PFSK-1 (cell line): ENCODE data around the gene TUBA1B.

ENCODE experiments used
- FOXP2 ChIP-seq: optimal IDR thresholded peaks from 2 replicates; pipeline ENCODE3; 2011; ENCODE audit warnings: borderline replicate concordance, control low read depth, inconsistent platforms; ENCODE audit not compliant: insufficient read depth; ENCODE audit errors: extremely low read length, extremely low read depth
- POLR2AphosphoS5 ChIP-seq: IDR thresholded peaks from 2 replicates; pipeline ENCODE4 v1.6.1; 2012; ENCODE audit warnings: low read depth, mild to moderate bottlenecking, control low read depth, low read length, moderate library complexity
- SIN3A ChIP-seq: IDR thresholded peaks from 2 replicates; pipeline ENCODE4 v1.6.1; 2012; ENCODE audit warnings: mild to moderate bottlenecking, low read length, moderate library complexity, borderline replicate concordance; ENCODE audit not compliant: insufficient read depth
- TAF1 ChIP-seq: IDR thresholded peaks from 2 replicates; pipeline ENCODE4 v1.6.1; 2012; ENCODE audit warnings: low read length, control low read depth, borderline replicate concordance; ENCODE audit not compliant: insufficient read depth
- TF ChIP-seq, protein P1 (sequence below), 2 experiments: IDR thresholded peaks; 2 replicates each; pipeline versions ENCODE4 v1.6.1 to v1.8.0; 2011 to 2012; ENCODE audit warnings: low read depth in 2 of 2, low read length in 2 of 2, control low read depth in 1 of 2, inconsistent platforms in 1 of 2, mild to moderate bottlenecking in 1 of 2, moderate library complexity in 1 of 2; ENCODE audit not compliant: insufficient read depth in 1 of 2

The TUBA1B gene

DNA sequence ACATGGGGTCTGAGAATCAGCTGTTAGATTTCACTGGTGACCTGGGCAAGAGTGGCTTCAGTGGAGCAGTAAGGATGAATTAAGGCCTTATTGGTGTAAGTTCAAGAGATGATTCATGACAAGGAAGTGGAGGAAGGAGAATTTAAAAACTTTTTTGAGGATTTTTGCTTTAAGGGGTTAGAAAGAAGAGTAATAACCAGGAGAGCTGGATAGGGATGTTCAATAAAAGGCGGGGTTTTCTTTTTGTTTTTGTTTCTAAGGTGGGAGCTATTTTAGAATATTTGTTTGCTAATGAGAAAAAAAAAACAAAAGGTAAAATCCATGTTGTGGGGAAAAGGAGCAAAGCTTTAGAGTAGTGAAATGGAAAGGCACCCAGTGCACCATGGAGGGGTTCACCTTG is 15.2 kb upstream of the TUBA1B start:
- TF ChIP-seq FOXP2 (no peak), POLR2AphosphoS5 (no peak), SIN3A (no peak), TAF1 (no peak)
- TF ChIP-seq, protein P1, sequence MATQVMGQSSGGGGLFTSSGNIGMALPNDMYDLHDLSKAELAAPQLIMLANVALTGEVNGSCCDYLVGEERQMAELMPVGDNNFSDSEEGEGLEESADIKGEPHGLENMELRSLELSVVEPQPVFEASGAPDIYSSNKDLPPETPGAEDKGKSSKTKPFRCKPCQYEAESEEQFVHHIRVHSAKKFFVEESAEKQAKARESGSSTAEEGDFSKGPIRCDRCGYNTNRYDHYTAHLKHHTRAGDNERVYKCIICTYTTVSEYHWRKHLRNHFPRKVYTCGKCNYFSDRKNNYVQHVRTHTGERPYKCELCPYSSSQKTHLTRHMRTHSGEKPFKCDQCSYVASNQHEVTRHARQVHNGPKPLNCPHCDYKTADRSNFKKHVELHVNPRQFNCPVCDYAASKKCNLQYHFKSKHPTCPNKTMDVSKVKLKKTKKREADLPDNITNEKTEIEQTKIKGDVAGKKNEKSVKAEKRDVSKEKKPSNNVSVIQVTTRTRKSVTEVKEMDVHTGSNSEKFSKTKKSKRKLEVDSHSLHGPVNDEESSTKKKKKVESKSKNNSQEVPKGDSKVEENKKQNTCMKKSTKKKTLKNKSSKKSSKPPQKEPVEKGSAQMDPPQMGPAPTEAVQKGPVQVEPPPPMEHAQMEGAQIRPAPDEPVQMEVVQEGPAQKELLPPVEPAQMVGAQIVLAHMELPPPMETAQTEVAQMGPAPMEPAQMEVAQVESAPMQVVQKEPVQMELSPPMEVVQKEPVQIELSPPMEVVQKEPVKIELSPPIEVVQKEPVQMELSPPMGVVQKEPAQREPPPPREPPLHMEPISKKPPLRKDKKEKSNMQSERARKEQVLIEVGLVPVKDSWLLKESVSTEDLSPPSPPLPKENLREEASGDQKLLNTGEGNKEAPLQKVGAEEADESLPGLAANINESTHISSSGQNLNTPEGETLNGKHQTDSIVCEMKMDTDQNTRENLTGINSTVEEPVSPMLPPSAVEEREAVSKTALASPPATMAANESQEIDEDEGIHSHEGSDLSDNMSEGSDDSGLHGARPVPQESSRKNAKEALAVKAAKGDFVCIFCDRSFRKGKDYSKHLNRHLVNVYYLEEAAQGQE (IDR thresholded peaks at IDR 0.05; ENCODE audit: insufficient read depth in 1 of 2, low read depth in 2 of 2, low read length in 2 of 2) = no peak

DNA sequence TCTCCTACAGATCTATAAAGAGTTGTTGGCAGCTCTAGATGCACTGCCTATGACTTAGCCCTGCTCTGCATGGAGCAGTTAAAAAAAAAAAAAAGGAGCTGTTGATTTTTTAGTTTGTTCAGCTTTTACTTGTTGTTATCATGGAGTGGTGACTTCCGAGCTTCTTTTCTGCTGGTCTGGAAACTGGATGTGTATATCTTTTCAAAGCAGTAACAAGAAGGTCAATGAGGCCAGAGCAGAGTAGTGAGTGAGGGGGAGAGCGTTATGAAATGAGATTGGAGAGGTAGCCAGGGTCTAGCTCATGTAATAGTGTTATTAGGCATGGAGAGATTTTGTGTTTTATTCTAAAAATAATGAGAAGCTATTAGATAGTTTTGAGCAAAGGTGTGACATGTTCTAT is 13.2 kb upstream of the TUBA1B start:
- TF ChIP-seq SIN3A = no peak
- no peak for TF ChIP-seq POLR2AphosphoS5
- TF ChIP-seq, protein P1 (IDR thresholded peaks at IDR 0.05; ENCODE audit: insufficient read depth in 1 of 2, low read depth in 2 of 2, low read length in 2 of 2) = no peak
- TF ChIP-seq TAF1 = no peak
- no peak for TF ChIP-seq FOXP2

DNA sequence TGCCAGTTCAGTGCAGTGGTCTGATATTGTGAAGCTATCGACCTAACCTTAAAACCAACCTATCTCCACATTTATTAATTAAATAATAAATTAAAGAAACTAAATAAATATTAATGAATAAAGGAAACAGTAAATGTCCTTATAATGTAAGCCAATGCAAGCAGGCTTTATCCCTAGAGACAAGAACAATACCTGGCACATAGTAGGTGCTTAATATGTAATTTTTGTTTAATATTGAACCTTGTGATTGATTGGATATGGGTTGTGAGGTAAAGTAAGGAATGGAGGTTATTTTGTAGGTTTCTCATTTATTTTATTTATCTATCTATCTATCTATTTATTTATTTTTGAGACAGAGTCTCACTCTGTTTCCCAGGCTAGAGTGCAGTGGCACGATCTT is 7.8 kb upstream of the TUBA1B start:
- TF ChIP-seq TAF1 = no peak
- no peak for TF ChIP-seq SIN3A
- no peak for TF ChIP-seq FOXP2
- TF ChIP-seq POLR2AphosphoS5 = no peak
- TF ChIP-seq, protein P1 (IDR thresholded peaks at IDR 0.05; ENCODE audit: insufficient read depth in 1 of 2, low read depth in 2 of 2, low read length in 2 of 2) = no peak

DNA sequence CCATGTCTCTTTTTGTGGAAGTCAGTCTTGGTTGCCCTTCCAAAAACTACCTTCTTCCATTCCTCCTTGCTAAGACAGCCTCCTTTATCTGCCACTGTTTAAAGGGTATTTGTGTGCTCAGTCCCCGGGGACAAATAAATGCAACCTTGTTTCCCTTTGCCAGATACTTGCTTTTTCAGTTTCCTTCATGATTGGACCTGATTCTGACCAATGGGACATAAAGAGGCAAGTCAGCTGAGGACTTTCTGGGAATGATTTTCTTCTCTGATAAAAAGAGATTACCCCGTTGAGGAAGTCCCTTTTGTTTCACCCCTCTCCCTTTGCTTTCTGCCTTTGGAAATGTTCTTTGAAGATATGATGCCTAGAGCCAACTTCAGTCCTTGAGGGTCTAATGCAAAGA is 7.4 kb upstream of the TUBA1B start:
- TF ChIP-seq POLR2AphosphoS5 (no peak), TAF1 (no peak), SIN3A (no peak), FOXP2 (no peak)
- TF ChIP-seq, protein P1 (IDR thresholded peaks at IDR 0.05; ENCODE audit: insufficient read depth in 1 of 2, low read depth in 2 of 2, low read length in 2 of 2) = no peak

DNA sequence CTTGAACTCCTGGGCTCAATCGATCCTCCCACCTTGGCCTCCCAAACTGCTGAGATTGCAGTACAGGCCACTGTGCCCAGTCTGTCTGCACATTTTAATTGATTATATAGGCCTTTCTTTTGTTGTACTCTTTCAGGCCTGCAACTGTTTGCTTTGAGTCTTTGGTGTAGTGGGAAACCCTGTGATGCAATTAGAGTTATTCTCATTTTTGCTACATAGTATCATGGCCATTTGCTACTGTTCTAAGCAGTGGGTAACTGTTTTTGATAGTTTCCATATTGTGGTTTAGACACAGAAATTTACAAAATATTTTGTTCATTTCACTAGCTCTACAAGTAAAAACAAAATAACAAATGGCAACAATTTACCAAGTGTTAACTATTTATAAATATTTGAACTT is 6.3 kb upstream of the TUBA1B start:
- TF ChIP-seq FOXP2 (no peak), POLR2AphosphoS5 (no peak), SIN3A (no peak), TAF1 (no peak)
- TF ChIP-seq, protein P1 (IDR thresholded peaks at IDR 0.05; ENCODE audit: insufficient read depth in 1 of 2, low read depth in 2 of 2, low read length in 2 of 2) = no peak
